Dermis blood vessel endothelial cell (primary cell): Measurements from ENCODE around the gene SNU13. TPM values are rescaled to one million over a fixed set of nuclear protein-coding genes. Genes with fewer than 3 reads are reported as not detected.
"Not testable (repeated sequence)": the region's sequence is repeated elsewhere in the genome, so short reads cannot be mapped to it uniquely, and the experiment has no call there.

Experiments
- DNase-seq: peaks from one replicate; pipeline ENCODE4 v3.0.0; 2010
- total RNA-seq: library from RNA; depleted of rRNA; stranded (reverse); fragments of >200 nt; gene quantifications from 2 replicates; pipeline ENCODE4 v1.2.3, GENCODE V29; 2014

Gene SNU13
- total RNA-seq, result 74.9 and 77.6 TPM in 2 replicates

DNA sequence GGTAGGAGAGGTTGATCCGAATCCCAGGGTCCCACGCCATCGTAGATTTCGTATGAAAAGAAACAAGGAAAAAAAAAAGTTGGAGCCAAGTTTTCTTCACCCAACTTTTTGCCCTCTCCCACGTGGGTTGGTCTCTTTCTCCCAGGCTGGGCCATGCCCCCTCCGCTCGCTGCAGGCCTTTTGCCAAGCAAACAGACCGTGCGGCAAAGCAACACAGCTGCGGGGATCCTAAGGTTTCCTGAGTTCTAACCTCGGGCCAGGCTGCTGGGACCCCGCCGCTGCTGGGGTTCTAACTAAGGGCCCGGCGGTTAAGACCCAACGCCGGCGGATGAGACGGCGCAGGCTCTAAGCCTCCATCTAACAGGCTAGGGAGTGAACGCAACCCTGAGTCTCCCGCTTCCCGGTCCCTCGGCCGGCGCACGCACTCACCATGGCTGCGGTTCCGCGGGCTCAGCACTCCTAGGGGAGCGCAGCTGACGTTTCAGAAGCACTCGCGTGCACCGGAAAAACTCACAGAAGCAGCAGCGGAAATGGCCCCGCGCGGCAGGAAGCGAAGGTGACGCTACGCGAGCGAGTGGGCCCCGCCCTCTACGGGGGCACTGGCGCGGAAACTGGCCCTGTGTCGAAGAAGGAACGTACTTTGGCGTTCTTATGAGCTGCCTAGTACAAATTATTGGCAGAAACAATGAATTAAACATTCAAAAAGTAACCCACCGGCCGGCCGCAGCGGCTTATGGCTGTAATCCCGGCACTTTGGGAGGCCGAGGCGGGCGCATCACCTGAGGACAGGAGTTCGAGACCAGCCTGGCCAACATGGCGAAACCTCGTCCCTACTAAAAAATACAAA lies at the start of gene SNU13:
TSS of gene SNU13 (minus strand) at position 503 of the 847 bp plus-strand sequence. CDS start at position 432, 71 bp downstream.
- peak; percentile 97 for DNase-seq

DNA sequence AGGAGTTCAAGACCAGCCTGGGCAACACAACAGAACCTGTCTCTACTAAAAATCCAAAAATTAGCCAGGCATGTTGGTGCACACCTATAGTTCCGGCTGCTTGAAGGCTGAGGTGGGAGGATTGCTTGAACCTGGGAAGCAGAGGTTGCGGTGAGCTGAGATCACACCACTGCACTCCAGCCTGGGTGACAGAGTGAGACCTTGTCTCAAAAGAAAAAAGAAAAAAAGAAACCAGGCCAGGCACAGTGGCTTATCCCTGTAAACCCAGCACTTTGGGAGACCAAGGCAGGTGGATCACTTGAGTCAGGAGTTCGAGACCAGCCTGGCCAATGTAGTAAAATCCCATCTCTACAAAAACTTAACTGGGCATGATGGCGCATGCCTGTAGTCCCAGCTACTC lies 44.6 kb upstream of the SNU13 start:
- not testable (repeated sequence) for DNase-seq

DNA sequence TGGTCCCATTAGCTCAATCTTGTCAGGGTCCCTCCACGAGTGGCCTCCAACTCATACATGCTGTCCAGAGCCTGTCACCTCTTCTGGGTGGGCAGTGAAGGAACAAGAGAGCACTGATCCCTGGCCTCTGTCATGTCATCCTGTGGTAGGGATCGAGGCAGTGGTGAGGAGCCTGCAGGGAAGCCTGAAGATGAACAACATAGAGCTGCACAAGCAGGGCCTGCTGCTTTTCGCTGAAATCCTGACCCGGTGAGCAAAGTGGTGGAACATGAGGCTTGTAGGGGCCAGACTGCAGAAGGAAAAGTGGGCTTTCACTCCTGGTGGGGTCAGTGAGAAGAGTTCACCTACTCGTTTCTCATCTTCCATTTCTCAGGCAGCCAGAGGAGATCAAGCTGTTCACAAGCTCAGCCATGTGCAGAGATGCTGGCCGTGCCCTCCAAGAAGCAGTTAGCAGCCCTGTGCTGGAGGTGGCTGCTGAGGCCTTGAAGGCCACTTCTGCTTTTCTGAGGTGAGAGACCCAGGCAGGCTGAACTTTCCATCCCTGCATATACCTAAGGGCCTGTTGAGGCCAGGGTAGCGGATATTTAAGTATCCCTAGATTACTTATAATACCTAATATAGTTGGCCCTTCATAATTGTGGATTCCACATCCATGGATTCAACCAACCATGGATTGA lies 43.6 kb upstream of the SNU13 start:
- no peak for DNase-seq

DNA sequence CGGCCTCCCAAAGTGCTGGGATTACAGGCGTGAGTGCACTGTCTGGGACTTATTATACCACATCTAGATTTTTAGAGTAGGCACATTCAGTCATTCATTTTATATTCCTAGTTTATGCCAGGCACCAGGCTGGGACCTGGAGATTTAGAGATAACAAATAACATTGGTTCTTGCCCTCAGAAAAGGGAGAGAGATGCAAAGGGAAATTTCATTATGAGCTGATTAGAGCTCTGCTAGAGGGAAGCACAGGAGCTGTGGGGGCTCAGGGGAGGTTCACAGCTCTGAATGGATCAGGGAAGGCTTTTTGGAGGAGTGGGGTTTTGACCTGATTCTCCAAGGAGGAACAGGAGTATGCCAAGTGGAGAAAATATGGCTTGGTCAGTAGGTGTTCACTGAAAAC lies 42.9 kb upstream of the SNU13 start:
- no peak for DNase-seq

DNA sequence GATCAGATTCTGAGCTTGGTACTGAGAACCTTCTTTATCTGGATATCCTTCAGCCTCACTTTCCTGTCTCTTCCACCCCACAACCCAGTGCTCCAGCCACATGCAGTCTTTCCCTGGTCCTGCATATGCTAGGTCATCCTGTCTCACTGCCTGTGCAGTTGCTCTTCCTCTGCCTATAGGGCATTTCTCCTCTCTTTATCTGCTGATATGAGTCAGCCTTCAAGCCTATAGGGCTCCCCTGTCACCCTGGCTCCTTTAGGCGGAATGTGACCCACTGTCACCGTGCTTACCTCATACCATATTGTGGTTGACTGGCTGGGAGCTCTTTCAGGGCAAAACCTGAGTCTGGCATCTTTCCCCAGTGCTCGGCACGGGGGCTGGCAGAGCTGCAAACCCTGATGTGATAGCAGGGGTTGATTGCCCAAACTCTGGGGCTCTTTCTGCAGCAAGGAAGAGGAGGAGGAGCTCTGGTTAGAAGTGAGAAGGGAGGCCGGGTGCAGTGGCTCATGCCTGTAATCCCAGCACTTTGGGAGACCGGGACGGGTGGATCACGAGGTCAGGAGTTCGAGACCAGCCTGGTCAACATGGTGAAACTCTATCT lies 36.9 kb upstream of the SNU13 start:
- DNase-seq, result no peak

DNA sequence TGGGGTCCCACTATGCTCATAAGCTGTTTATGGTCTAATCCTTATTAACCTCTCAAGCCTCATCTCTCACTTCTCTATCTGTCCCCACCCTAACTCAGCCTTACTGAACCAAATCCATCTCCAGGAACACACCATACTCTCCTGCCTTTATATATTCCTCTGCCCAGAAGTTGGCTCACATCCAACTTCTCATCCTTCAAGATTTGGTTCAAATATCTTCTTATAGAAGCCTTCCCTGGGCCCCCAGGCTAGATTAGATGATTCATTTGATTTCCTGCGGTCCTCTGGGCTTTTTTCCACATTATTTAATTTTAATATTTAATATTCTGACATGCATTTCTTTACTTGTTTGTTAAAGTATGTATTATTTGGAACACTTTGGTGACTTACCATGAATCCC lies 33.8 kb upstream of the SNU13 start:
- no peak for DNase-seq

DNA sequence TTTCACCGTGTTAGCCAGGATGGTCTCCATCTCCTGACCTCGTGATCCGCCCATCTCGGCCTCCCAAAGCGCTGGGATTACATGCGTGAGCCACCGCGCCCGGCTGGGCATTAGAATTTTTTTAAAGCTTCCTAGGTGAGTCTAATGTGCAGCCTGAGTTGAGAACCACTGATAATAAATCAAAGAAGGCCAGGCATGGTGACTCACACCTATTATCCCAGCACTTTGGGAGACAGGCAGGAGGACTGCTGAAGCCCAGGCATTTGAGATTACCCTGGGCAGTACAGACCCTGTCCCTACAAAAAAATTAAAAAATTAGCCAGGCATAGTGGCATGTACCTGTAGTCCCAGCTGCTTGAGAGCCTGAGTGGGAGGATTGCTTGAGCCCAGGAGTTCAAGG lies 24.3 kb upstream of the SNU13 start:
- DNase-seq, result no peak

DNA sequence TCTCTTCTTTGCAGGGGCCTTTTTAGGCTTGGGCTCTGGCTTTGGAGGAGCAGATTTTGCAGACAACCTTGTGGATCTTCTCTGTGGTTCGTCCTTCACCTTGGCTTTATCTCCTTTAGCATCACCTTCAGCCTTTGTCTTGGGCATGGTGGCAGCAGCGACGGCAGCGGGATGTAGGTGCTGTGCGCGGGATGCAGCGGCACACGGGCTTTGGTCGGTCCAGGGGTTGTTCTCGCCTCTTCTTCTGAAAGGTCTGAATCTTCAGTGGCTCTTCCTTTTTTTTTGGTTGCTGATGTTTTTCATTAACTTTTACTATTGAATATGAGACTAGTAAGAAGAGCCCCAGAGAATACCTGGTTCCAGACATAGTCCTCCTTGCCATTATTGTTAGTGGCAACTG lies 20.7 kb upstream of the SNU13 start:
- DNase-seq, result no peak

DNA sequence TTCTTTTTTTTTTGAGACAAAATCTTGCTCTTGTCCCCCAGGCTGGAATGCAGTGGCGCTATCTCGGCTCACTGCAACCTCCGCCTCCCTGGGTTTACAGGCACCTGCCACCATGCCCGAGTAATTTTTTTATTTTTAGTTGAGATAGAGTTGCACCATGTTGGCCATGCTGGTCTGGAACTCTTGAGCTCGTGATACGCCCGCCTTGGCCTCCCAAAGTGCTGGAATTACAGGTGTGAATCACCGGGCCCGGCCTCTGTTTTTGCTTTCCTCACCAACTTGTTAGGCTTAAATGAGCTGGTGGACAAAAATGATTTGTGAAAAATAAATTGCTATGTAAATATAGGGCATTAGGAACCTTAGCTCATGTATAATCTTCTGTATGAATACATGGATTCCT lies 14.1 kb upstream of the SNU13 start:
- DNase-seq, result no peak

DNA sequence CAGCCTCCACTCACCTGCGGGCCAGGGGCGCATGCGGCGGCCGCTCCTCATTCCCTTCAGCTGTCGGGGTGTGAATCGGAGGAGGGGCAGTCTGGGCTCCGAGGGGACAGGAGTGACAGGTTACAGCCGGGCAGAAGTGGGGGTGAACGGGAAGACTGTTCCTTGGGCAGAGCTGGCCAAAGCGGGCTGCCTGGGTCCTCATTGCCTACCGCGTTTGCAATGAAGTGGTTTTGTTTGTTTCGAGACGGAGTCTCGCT lies 11.4 kb upstream of the SNU13 start:
- no peak for DNase-seq

DNA sequence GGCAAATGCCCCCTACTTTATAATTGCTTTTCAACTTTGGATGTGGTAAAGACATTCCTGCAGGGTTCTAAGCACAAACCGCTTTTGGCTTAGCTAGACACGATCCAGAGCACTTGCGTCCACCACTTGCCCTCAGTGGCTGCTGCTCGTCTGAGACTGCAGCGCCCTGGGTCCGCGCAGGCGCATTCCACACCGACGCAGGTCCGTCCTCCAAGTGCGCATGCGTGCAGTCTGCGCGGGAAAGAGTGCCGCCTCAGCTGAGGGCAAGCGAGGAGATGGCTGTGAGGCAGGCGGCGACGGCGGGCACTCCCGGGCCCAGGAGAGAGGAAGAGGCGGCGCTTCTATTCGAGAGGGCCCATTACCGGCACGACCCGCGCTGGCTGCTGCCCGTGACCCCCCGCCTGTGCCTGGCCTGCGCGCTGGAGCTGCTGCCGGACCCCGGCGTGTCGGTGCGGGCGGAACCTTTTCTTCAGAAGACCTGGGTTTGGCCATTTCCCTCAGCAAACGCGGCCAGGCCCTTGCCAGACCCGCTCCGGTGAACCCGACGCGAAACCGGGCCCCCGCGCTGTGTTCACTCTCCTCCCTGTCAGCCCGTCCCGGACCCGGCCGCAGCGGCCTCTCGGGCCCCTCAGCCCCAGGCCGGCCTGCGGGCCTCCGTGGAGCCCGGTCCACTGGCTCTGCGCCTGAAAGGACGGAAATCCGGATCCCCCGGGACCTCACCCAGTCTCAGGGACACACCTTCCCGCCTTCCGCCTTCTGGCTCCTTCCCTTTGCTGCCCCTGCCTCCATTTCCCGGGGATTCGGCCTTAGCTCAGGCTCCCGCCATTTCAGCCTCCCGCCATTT lies 10.8 kb upstream of the SNU13 start, which contains the start of gene MEI1:
TSS of gene MEI1 (plus strand) at position 240 of the 844 bp plus-strand sequence. CDS start at position 276, 36 bp downstream.
- DNase-seq, result peak; percentile 86

DNA sequence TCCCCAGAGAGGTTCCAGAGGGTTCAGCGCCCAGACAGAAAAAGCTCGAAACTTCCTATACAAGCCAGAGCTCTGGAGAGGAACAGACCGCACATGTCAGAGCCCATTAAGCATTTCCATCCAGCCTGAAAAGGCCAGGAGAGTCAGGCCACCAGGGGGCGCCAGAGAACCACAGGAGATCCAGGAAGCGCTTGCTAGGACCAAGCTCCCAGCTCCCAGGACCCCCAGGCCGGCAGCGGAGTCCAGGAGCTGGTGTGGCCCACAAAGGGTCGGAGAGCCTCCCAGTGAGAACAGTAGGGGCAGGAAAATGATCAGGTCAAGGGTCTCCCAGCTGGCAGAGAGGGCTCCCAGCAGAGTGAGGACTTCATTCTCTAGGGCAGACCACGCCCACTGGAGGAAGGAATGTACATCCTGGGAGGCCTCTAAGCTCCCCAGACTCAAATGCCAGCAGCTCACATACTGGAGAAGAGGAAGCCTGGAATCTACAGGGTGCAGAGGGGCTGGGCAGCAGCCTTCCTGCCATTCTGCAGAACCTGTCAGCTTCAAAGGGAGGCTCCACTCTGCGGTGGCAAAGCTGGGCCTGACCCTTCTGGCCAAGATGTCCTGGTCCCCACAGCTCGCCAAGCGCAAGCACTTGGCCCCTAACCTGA lies 8.6 kb upstream of the SNU13 start:
- DNase-seq, result peak; percentile 93

DNA sequence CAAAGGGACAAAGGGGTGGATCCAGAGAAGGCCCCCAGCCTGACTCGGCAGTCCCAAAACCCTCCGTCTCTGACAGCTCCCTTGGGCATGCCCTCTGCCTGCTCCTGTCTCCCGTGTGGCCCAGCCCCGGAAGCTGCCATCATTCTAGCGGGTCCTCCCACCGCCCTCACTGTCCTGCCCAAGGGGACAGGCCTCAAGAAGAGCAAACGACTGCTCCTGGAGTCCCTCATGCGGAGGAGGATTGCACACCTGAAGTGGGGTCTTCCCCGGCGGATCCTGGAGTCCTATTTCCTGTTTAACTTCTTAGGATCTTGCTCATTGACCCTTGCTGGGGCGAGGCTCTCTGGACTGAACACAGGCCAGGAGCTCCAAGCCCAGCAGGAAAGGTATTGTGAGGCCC lies 8.0 kb upstream of the SNU13 start:
- no peak for DNase-seq

DNA sequence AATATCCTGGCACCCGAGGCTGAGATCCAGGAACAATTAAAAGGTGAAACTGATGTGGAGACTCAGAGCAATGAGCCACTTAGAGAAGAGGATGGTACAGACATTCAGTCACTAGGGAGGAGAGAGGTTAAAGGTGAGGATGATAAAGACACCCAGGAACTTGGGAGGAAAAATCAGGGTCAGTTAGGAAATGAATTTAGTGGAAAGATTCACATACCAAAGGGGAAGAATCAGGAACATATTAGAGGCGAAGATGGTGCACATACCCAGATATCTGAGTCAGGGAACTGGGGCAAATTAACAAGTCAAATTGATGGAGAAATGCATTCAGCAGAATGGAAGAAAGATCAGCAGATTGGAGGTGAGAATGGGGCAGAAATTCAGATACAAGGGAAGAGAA lies 6.5 kb upstream of the SNU13 start:
- no peak for DNase-seq

DNA sequence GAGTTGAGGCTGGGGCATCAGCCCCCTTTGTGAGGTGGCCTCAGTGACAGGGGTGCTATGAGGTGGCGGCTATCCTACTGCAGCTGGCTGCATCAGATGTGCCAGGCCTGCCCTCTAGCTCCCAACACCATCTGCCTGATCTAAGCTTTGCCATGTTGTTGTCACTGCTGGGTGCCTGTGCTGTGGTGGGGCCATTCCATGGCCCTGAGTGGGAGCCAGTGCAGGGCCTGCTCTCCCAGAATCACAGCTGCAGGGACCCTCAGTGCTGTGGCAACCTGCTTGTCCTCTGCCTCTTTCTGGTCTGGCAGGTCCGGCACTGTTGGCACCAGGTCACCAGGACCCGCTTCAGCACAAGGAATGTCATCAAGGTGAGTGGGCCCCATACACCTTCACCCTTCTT lies 1.8 kb upstream of the SNU13 start:
- DNase-seq, result no peak

DNA sequence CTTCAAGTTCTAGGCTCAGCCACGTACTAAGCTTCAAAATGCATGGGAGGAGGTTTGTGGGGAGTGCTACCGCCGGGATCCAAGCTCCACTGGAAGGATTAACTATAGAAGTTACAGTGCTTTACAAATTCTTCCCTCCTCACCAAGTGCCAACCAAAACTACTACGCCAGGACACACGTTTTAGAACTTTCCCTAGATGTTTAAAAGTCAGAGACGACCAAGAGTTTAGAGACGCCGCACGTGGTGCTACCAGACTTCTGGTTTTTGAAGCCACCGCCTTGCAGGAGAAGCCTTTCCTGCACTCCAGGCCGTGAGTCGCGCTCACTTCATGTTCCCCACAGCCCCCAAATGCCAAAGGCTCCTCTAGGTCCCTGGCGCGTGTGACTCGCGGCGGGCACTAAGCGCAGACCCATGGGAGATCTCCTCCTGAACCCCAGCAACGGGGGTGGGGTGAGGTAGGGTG lies 734 bp downstream of the SNU13 start:
- DNase-seq, result peak; percentile 49

DNA sequence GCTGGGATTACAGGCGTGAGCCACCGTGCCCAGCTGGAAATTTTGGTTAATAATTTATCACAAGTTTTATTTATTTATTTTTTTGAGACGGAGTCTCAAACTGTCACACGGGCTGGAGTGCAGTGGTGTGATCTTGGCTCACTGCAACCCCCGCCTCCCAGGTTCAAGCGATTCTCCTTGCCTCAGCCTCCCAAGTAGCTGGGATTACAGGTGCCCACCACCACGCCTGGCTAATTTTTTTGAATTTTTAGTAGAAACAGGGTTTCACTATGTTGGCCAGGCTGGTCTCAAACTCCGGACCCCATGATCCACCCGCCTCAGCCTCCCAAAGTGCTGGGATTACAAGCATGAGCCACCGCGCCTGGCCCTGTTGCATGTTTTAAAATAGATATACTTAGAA lies 1.8 kb downstream of the SNU13 start:
- DNase-seq, result not testable (repeated sequence)

DNA sequence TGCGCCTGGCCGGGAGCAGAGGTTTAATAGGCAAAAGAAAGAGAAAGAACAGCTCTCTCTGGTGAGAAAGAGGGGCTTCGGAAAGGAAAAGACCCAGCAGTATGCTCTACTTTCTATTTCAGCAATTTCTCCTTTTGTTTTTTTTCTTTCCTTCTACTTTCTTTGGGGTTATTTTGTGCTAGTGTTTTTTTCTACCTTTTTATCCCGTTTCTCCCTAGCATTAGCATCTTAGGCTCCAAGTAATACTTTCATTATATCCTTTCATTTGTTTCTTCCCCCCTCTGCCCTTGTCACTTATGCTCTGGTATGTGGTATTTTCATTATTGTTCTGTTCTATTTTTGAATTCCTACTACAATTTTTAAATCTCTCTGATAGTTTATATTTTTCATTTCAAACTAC lies 4.5 kb downstream of the SNU13 start:
- no peak for DNase-seq

DNA sequence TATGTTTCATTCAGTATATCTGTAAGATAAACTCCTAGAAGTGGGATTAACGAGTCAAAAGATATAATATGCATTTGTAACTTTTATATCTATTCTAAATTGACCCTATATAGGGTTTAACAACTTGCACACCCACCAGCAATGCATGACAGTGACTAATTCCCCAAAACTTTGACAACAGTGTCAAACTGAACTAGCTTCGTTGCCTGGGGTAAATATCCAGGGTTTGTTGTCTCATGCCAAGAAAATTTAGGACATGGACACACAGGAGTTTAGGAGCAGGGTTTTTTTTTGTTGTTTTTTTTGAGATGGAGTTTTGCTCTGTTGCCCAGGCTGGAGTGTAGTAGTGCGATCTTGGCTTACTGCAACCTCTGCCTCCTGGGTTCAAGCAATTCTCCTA lies 5.1 kb downstream of the SNU13 start:
- no peak for DNase-seq

DNA sequence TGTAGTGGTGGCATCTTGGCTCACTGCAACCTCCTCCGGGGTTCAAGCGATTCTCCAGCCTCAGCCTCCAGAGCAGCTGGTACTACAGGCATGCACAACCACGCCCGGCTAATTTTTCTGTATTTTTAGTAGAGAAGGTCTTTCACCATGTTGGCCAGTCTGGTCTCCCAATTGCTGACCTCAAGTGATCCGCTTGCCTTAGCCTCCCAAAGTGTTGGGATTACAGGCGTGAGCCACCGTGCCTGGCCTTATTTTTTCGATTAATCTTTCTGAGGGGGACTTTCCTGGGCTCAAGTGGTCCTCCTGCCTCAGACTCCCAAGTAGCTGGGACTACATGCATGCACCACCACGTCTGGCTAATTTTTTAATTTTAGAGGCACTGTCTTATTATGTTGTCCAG lies 5.6 kb downstream of the SNU13 start:
- no peak for DNase-seq

DNA sequence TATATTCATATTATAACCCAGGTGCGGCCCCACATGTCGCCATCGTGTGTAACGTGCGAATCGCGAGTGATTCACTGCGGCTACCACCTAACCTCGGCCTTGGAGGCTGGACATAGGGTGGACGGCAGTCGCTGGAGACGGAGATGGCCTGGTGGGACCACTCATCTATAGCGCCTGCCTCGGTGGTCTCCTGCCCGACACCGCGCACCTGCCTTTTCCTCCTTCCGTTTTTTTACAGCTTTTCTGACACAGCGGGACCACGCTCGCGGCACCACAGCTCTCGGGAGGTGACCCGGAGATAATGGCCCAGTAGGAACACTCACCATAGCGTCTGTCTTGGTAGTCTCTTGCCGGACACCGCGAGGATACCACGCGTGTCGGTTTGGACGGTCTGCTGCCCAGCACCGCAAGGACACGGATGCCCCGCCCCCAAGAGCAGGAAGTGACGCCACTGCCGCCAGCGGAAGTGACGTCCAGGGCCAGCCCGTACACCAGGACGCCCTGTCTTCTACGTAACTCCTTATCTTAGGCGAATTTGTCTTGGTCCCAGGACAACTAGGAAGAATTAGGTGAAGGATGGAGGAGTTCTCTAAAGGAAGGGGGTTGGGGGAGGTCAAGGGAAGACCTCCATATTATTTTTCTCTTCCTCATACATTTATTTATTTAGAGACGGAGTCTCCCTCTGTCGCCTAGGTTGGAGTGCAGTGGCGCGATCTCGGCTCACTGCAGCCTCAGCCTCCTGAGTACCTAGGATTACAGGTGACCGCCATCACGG lies 6.4 kb downstream of the SNU13 start:
- peak; percentile 91 for DNase-seq

DNA sequence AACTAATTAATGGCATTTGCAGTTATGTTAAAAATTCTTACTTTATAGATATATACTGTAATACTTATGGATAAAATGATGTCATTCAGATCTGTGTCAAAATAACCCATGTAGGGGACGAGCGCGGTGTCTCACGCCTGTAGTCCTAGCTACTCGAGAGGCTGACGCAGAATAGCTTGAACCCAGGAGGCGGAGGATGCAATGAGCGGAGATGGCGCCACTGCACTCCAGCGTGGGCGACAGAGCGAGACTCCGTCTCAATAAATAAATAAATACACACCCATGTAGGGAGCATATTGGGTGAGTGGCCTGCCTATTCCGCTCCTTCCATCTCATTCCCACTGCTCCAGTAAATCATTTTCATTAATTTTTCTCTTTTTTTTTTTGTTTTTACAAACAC lies 7.1 kb downstream of the SNU13 start:
- DNase-seq, result peak; percentile 37
